Measurements from ENCODE around the gene LNP1. TPM values are rescaled to one million over a fixed set of nuclear protein-coding genes. Genes with fewer than 3 reads are reported as not detected.

The LNP1 gene
- total and polyA plus RNA-seq, 8 donors, result 1.1 to 2.4 (median 1.5) TPM

GRCh38 chr3:100402891-100403290, 1.6 kb downstream of the LNP1 start:
- DNase-seq, result no peak
- Histone ChIP-seq H3K27ac (no peak overlapping the region), H3K9me3 (no peaks in the 10 kb centered on the region), H3K27me3 (no peaks in the 10 kb centered on the region), H3K4me3 (peak overlapping the region in 3 of 4 donors; percentile 84 to 98 (median 96)), H3K4me1 (peaks cover 0 to 21% (median 14%) of the 10 kb centered on the region in 3 donors), H3K36me3 (no peaks in the 10 kb centered on the region)
- FAIRE-seq, result peak; percentile 9
- no peak for TF ChIP-seq CTCF (IDR thresholded peaks at IDR 0.05)
- 15 to 18% methylated on average over 2 of the region's 2 CpGs for WGBS, 2 donors
- no peak for ATAC-seq
- intact Hi-C loops (cut with DNase I), result no loop called here

- Histone ChIP-seq H3K4me1 (peaks cover 0 to 17% (median 11%) of the 10 kb centered on the region in 3 donors), H3K4me3 (peak overlapping the region in 3 of 4 donors; percentile 84 to 98 (median 96)), H3K36me3 (no peaks in the 10 kb centered on the region), H3K27me3 (no peaks in the 10 kb centered on the region), H3K27ac (no peak overlapping the region), H3K9me3 (no peaks in the 10 kb centered on the region)
- 30 to 51% methylated on average over 5 of the region's 5 CpGs for WGBS, 2 donors
- intact Hi-C loops (cut with DNase I), result no loop called here
- DNase-seq (peak in 1 of 6 donors; percentile 19), ATAC-seq (no peak), FAIRE-seq (no peak)
- no peak for TF ChIP-seq CTCF (IDR thresholded peaks at IDR 0.05)
Measured at GRCh38 chr3:100403362-100404249, 2.3 kb downstream of the LNP1 start.

GRCh38 chr3:100404250-100404548, 2.9 kb downstream of the LNP1 start:
- intact Hi-C loops (cut with DNase I), result no loop called here
- no peak for ATAC-seq

GRCh38 chr3:100407164-100407563, 5.8 kb downstream of the LNP1 start:
- peaks cover 0 to 3% (median 0%) of the 10 kb centered on the region in 3 donors for H3K4me1 ChIP-seq
- no peaks in the 10 kb centered on the region for H3K36me3 ChIP-seq
- intact Hi-C loops (cut with DNase I), result no loop called here
- no peak for FAIRE-seq
- no peak overlapping the region for H3K4me3 ChIP-seq
- no peak overlapping the region for H3K27ac ChIP-seq
- no peak for ATAC-seq
- H3K9me3 ChIP-seq, result no peaks in the 10 kb centered on the region
- DNase-seq, result no peak
- WGBS, 2 donors, result 72 to 99% methylated on average over 2 of the region's 2 CpGs
- H3K27me3 ChIP-seq, result no peaks in the 10 kb centered on the region
- TF ChIP-seq CTCF (IDR thresholded peaks at IDR 0.05), result no peak

More at GRCh38 chr3:100404250-100404548, 2.9 kb downstream of the LNP1 start:
- Histone ChIP-seq H3K4me1 (peaks cover 0 to 11% (median 5%) of the 10 kb centered on the region in 3 donors), H3K27ac (no peak overlapping the region), H3K36me3 (no peaks in the 10 kb centered on the region), H3K9me3 (no peaks in the 10 kb centered on the region), H3K4me3 (peak overlapping the region in 1 of 4 donors; percentile 98), H3K27me3 (no peaks in the 10 kb centered on the region)
- FAIRE-seq (no peak), DNase-seq (no peak)
- 97 to 98% methylated on average over 1 of the region's 1 CpG for WGBS, 2 donors
- no peak for TF ChIP-seq CTCF (IDR thresholded peaks at IDR 0.05)

- no peak for FAIRE-seq
- H3K27ac ChIP-seq, result no peak overlapping the region
- WGBS, 2 donors, result 95 to 100% methylated on average over 4 of the region's 4 CpGs
Measured at GRCh38 chr3:100407977-100408532, 6.7 kb downstream of the LNP1 start.

More at GRCh38 chr3:100407977-100408532, 6.7 kb downstream of the LNP1 start:
- no peak for DNase-seq
- no peaks in the 10 kb centered on the region for H3K9me3 ChIP-seq
- TF ChIP-seq CTCF (IDR thresholded peaks at IDR 0.05), result no peak
- H3K27me3 ChIP-seq, result no peaks in the 10 kb centered on the region
- no peaks in the 10 kb centered on the region for H3K36me3 ChIP-seq
- no peaks in the 10 kb centered on the region for H3K4me1 ChIP-seq
- no peak overlapping the region for H3K4me3 ChIP-seq
- intact Hi-C loops (cut with DNase I), result no loop called here
- no peak for ATAC-seq

Data from pancreas (tissue), 10 donors.